Adrenal gland (tissue), 5 donors: ENCODE data around the gene SURF4.
A peak's percentile ranks its signal among the peaks of the same experiment; 100 is the strongest.

Source experiments
- CTCF ChIP-seq, 6 experiments: fragments of 450-650 bp in 4 of 6; fragments of 200-600 bp in 2 of 6; sonication (generic) in 1 of 6; IDR thresholded peaks; 1 replicate in 5 of 6; 2 replicates in 1 of 6; pipeline versions ENCODE4 v1.5.1 to v1.8.0; 2016 to 2021; ENCODE audit warnings: antibody characterized with exemption in 6 of 6, mild to moderate bottlenecking in 2 of 6, moderate library complexity in 1 of 6
- POLR2A ChIP-seq, 2 donors: fragments of 450-650 bp; IDR thresholded peaks; one replicate each; pipeline ENCODE4 v1.6.1; 2017; ENCODE audit warnings: antibody characterized with exemption in 2 of 2, mild to moderate bottlenecking in 2 of 2, moderate library complexity in 1 of 2
- donor health status: DM: no; HTN: no; CAD: no.

- peak; percentile 21 to 49 (median 38) for TF ChIP-seq CTCF (IDR thresholded peaks at IDR 0.05)
- TF ChIP-seq POLR2A (IDR thresholded peaks at IDR 0.05), result no peak
Observed at GRCh38 chr9:133403766-133404453, 28.1 kb upstream of the SURF4 start.
